ENCODE results near the gene CPT1C.
"Not testable (repeated sequence)": the region's sequence is repeated elsewhere in the genome, so short reads cannot be mapped to it uniquely, and the experiment has no call there.

CPT1C gene

DNA sequence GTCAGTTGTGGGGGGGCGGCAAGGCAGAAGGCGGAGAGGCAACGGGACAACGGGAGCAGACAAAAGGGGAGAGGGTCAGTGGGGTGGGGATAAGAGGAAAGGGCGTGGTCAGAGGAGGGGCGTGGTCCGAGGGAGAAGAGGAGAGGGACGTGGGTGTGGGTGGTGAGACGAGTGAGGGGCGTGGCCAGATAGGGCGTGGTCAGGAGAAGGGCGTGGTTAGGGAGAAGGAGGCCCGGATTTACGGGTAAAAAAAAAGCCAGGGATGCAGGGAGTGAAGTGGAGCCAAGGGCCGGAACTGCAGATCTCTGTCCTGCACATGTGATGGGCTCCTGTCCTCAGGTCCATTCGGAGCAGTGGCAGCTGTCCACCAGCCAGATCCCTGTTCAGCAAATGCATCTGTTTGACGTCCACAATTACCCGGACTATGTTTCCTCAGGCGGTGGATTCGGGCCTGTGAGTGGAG lies 21.5 kb downstream of the CPT1C start:
- no peak for DNase-seq

DNA sequence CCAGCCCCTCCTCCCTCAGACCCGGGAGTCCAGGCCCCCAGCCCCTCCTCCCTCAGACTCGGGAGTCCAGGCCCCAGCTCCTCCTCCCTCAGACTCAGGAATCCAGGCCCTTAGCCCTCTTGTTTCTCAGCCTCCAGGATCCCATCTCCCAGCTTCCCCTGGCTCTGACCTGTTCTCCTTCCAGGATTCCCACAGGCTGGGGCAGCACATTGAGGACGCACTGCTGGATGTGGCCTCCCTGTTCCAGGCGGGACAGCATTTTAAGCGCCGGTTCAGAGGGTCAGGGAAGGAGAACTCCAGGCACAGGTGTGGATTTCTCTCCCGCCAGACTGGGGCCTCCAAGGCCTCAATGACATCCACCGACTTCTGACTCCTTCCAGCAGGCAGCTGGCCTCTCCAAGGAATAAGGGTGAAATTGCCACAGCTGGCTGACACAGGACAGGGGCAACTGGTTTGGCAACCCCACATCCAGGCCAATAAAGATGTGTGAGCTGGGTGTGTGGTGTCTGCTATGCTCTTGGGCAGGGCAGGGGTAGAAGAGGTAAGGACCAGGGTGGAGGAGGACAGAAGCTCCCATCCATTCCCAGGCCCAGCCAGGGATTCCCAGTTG lies 22.4 kb downstream of the CPT1C start:
- no peak for DNase-seq

DNA sequence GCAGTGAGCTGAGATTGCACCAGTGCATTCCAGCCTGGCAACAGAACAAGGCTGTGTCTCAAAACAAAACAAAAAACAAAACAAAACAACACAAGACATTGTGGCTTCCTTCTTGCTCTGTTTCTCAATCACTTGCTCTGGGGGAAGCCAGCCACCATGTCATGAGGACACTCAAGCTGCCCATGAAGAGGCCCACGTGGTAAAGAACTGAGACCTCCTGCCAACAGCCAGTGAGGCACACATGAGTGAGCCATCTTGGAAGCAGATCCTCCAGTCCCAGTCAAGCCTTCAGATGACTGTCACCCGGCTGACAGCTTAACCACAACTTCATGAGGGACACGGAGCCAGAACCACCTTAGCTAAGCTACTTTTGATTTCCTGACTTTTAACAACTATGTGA lies 25.2 kb downstream of the CPT1C start:
- no peak for DNase-seq

GRCh38 chr19:49718511-49718910 lies 27.6 kb downstream of the CPT1C start:
- DNase-seq: no peak

- no peak for DNase-seq
Measured at GRCh38 chr19:49718991-49719390, 28.1 kb downstream of the CPT1C start.

DNA sequence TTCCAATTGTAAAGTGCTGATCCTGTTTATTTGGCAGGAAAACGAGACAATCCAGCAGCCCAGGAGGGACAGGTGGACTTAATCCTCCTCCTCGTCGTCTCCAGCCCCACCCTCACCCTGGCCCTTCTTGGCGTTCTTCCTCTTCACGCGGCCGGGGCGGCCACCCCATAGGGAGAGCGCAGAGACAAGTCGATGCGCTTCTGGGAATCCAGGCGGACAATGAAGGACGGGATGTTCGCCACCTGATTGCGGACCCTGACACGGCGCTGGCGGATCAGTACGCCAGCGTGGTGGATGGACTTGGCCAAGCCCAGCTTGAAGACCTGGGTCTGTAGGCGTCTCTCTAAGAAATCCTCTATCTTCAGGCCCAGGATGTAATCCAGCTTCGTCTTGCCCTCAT lies 28.5 kb downstream of the CPT1C start:
- DNase-seq: not testable (repeated sequence)

- no peak for DNase-seq
Measured at GRCh38 chr19:49727217-49728030, 36.5 kb downstream of the CPT1C start.

- no peak for DNase-seq
Measured at GRCh38 chr19:49730166-49730565, 39.2 kb downstream of the CPT1C start.

- DNase-seq: no peak
Measured at GRCh38 chr19:49738268-49738667, 47.4 kb downstream of the CPT1C start.

DNA sequence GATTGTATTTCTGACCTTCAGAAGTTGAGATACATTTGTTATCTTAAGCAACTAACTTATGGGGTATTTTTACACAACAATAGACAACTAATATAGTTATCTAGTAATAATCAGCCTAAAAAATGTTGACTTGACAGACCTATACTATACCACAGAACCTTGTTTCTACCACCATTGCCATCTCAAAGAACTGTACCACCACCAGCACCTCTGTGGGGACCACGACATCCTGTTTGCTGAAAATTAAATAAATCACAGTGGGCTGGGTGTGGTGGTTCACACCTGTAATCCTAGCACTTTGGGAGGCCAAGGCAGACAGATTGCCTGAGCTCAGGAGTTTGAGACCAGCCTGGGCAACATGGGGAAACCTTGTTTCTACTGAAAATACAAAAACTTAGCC lies 48.2 kb downstream of the CPT1C start:
- no peak for DNase-seq

DNA sequence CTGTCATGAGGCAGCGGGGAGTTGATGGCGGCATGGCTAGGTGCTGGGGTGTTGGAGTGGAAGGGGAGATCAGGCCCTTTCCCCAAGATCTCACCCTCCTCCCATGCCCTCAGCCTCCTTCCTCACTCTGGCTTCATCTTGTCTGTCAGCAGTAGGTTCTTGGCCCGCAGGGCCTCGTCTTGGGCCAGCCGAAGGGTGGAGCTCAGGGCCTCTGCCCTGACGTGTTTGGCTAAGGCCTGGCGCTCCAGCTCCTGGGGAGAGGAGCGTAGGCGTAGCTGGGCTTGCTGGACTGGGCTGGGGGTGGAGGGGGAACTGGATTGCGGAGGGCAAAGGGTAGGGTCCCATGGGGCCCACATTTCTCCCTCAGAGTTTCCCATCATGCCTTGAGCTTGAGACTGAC lies 49.0 kb downstream of the CPT1C start:
- DNase-seq: no peak

DNA sequence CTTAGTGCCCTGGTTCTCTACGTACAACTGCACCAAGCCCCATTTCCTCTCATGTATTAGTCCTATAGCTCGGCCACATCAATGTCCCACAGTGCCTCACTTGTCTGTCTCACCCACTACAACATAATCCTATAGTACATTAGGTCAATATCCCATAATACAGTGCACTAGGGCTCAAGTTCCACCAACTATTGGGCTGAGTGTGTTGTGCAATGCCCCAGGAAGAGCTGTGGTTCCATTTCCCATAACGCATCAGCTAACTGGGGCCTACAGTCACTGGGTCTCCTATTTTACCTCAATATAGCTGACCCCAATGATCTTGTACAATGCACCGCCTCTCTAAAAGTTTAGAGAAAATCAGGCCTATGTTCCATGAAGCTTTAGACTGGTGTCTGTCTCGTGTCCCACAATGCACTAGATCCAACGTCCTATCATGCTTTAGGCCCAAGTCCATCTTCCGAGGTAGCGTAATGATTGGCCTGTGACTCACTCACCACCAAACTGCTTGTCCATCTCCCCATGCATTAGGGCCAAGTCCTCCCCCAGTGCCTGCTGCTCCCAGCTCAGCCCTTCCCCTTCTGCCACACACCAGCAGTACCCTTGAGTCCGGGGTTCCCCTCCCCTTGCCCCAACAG lies 50.4 kb downstream of the CPT1C start:
- DNase-seq: no peak

DNA sequence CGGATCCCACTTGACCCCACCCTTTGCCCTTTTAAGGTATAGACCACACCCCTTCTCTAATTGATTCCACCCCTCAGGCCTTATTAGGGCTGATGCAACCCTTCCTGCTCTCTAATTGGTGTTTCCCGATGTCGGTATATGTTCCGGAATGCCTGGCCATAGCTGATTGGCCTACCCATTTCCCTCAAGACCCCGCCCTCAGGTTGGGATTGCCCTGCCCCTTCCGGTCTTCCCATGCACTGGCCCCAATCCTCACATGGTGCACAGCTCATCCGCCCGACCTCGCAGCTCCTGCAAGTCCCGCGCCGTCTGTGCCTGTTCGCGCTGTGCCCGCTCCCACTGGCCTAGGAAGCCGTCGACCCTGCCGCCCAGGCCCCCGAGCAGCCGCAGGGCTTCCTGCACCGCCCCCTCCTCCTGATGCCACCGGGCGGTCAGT lies 54.0 kb downstream of the CPT1C start:
- DNase-seq: no peak

DNA sequence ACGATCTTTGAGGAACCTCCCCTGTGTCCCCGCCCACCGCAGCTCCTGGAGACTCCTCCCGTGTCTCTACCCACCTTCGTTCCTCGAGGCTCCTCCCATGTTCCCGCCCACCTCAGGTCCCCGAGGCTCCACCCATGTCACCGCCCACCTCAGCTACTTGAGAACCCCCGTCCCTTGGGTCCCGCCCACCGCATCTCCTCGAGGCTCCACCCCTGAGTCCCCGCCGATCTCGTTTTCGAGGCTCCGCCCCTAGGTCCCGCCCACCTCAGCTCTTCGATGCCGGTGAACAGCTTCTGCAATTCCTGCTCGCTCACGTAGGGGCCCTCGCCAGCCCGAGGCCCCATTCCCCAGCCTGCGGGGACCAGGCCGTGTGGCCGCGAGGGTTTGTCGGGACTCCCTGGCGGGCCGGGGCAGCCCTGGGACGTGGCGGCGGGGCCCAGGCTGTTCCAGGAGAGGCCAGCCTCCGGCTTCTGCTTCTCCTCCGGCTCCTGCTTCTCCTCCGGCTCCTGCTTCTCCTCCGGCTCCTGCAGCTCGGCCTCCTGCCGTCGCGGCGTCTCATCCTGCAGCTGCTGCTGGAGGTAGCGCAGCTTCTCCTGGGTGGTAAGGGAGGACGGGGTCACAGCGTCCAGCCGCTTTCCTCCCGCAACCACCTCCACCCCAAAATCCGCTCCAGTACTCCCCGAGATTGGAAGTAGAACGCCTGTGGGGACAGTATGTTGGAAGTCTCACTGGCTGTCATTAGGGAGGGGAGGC lies 55.5 kb downstream of the CPT1C start:
- peak in 1 of 2 experiments; percentile 42 for DNase-seq

GRCh38 chr19:49749055-49749716 lies 58.3 kb downstream of the CPT1C start:
- DNase-seq: peak in 1 of 2 experiments; percentile 34

- DNase-seq: no peak
Measured at GRCh38 chr19:49749771-49750170, 58.9 kb downstream of the CPT1C start.

DNA sequence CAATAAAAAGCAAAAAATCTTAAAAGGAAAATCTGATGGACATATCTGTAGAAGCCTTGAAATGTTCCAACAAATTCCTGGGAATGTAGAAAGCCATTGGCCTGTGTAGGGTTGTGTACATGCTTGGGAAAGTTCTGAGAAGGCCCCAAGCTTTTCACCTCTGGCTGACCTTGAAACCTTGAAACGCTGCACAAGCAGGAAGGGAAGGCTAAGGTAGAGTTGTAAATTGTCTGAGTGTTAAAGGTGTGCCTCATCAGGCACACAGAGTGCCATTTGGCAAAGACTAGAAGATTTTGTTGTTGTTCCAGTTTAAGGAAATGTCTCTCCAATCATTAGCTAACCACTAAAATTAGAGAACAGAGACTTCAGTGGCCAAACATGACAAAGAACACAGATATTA lies 61.8 kb downstream of the CPT1C start:
- no peak for DNase-seq

GRCh38 chr19:49755956-49756355 lies 65.0 kb downstream of the CPT1C start:
- DNase-seq: no peak

GRCh38 chr19:49758292-49758691 lies 67.4 kb downstream of the CPT1C start:
- DNase-seq: no peak

DNA sequence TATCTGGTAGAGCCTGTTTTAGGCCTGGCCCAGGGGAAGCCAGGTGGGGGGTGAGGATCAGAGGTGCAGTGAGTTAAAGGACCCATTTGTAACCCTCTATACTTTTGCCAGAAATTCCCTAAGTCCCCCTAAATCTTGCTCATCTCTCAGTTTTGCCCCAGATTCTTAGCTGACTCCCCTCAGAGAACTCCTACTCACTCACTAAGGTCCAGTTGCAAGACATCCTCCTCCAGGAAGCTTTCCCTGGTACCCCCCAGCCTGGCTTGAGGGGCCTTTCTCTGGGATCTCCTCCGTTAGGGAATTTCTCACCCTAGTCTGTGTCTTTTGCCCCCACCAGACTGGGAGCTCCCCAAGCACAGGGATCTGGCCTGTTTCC lies 70.3 kb downstream of the CPT1C start:
- no peak for DNase-seq

DNA sequence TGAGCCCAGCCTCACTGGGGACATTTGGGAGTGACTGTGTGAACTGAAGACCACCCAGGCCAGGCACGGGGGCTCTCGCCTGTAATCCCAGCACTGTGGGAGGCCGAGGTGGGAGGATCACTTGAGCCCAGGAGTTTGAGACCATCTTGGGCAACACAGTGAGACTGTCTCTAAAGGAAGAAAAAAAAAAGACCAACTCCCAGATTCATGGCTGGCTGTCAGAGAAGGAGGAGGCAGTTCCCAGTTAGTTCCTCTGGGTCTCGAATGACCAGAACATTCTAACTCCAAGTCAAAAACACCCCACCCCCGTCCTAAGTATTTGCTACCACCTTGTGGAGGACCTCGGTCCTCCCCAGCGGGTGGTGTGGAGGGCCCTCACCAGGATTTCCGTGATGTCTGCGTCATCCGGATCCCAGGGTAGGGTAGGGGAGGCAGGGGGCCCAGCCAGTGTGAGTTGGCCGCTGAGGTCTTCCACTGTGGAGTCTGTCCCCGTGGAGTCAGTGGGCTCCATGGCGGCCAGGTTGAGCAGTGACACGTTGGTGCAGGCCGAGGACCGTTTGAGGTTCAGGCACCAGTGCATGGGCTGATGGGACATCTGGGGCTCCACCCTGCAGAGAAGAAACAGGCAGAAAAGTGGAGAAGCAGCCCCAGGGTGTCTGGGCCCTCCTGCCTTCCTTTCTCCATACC lies 70.9 kb downstream of the CPT1C start:
- no peak for DNase-seq

- DNase-seq: no peak
Measured at GRCh38 chr19:49763230-49763629, 72.3 kb downstream of the CPT1C start, which contains the start of gene TSKS. TSKS (minus strand) TSS chr19:49763306; CDS start chr19:49763247, 59 bp downstream.

Data from NCI-H446 (cell line).